Measurements from ENCODE around the gene EMID1.
"Not testable (repeated sequence)": the region's sequence is repeated elsewhere in the genome, so short reads cannot be mapped to it uniquely, and the experiment has no call there.

The EMID1 gene

DNA sequence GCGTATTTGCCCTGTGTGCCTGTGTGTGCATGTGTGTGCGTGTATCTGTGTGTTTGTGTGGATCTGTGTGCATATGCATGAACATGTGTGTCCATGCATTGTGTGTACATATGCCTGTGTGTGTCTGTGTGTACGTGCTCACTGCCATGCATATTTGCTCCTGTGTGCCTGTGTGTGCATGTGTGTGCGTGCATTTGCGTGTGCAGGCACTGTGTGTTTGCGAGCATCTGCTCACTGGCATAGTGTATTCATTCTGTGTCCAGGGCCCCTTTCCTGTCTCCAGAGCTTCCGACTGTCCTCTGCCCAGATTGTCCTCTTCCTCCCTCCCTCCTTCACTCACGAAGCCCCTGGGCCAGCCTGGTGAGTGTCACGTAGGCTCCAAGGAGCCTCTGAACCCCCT lies 5.8 kb downstream of the EMID1 start:
- no peak for DNase-seq

DNA sequence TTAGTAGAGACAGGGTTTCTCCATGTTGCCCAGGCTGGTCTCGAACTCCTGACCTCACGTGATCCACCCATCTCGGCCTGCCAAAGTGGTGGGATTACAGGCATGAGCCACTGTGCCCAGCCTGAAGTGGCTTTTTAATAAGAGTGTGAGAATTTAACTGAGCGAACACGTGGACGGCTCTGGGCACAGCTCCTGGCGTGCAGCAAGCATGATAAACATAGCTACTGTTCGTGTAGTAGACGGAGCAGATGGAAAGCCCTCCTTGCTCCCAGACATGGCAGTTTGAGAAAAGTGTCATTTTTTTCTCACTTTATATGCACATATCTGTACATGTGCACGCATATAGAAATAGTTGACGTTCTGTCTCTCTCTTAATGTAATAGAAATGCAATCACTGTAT lies 7.0 kb downstream of the EMID1 start:
- DNase-seq, result no peak

DNA sequence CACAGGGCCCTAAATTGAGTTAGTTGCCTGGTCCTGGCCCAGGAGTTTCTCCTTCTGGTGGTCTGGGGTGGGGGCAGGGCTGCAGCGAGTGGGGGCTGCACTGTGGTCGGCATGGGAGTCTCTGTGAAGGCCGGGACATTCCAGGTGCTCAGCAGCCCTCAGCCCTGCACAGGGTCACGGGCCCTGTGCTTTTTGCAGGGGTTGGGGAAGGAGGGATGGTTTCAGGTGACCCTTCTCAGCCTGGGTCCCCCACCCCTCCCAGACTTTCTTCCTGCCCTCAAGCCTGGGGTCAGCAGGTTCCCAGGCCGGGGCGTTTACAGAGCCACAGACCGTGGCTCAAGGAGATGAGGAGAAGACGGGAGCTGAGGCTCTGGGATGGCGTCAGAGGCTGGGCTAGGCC lies 7.8 kb downstream of the EMID1 start:
- no peak for DNase-seq

DNA sequence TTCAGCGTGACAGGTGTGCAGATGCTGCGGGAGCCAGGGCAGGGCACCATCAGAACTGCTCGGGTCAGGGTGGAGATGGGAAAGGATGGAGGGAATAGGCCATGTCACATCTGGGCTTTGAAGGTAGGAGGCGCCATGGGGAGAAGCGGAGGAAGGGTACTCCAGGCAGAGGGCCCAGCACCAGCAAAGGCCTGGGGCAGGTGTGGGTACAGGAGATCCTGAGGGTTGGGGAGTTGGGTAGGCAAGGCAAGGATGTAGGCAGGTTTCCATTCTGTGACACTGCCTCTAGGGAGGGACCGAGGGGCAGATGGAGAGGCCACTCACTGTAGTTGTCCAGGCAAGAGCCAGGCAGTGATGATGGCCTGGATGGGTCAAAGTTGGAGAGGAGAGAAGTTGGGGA lies 8.5 kb downstream of the EMID1 start:
- no peak for DNase-seq

DNA sequence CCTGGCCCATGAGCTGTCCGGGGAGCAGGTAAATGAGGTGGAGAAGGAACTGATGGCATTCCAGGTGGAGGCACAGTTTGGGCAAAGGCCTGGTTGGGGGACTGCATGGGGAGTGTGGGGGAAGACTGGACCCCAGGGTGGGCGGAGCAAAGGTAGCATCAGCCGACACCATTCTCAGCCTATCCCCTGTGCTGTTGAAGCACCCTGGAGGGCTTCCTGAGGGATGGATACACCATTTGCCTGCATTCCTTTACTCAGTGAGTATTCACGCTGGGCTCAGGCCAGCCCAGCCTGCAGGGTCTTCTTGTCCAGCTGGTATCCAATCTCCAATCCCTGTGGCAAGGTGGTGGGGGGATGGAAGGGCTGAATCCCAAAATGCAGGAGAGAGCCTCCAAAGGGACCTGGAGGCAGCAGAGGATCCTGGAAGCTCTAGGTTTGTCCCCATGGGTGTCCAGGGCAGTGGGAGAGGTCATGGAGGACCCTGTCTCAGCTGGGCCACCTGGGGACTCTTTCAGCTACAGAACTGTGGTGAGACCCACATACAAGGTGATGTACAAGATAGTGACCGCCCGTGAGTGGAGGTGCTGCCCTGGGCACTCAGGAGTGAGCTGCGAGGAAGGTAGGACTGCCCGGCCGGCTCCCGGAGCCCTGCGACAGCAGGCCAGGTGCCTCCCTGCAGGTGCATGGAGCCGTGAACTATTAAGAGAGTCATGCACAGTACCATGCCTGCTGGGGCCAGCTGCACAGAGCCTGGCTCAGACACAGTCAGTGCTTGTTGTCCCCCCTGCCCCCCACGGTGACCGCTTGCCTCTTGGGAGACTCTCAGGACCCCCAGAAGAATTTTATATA lies 9.5 kb downstream of the EMID1 start:
- DNase-seq, result no peak

DNA sequence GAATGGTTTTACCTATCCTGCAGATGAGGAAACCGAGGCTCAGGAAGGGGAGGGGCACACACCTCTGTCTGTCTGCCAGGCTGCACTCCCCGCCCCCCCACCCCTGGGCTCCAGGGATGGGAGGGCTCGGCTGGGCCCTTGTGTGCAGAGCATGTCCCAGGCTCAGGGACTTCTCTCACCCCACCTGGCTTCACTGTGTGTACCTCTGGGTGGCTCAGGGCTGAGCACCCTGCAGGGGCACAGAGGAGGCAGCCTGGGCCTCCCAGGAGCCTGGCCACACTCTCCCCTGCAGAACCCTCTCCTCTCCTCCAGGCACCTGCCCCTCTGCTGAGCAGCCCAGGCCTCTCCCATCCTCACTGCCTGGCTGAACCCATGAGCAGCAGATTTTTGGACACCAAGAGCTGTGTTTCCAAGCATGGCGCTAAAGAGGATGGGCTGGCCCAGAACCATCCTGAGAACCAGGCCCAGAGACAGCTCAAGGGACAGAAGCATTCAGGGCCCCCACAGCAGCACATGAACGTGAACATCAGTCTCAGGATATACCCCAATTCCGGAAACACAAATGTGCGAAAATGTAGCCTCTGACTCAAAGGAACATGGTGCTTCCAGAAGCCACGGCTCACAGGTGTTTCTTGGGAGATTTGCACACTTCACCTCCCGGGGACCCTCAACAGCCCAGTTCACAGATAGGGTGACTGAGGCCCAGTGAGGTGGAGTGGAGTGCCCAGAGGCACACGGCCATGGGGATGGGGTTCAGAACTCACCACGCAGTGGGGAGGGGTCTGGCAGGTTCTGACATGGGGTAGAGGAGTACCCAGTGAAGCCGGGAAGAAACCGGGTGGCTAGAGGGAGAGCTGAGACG lies 10.5 kb downstream of the EMID1 start:
- no peak for DNase-seq

DNA sequence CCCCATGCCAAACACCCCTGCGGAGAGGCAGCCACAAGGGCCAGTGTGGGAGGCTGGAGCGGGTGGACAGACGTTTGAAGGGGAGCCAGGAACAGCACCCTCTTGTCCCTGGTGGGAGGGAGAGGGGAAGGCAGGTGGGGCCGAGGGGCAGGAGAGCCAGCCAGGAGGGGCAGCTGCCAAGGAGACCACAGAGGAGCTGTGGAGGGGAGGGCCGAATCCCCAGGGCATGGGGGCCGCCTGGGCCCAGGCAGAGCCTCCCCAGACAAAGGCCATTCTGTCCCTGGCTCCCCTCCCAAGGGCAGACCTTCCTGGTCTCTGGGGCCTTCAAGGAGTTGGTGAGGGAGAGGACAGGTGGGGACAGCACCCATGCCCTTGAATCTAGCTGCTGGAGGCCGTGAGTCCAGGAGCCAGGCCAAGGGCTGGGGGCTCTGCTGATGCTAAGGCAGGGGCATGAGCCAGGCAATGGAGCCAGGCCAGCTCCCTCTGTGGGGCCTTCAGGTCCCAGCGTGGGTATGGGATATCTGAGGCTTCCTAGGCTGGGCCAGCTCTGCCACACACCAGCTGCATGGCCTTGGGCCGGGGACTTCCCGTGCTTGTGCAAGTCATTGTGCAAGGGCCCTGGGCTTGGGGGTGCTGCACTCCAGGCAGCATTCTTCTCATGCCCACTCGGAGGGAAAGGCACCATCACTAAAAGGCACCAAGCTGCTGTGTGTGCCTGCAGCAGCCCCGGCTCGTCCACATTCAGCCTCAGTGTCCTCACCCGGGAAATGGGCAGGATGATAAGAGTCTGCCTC lies 11.4 kb downstream of the EMID1 start:
- DNase-seq, result no peak

DNA sequence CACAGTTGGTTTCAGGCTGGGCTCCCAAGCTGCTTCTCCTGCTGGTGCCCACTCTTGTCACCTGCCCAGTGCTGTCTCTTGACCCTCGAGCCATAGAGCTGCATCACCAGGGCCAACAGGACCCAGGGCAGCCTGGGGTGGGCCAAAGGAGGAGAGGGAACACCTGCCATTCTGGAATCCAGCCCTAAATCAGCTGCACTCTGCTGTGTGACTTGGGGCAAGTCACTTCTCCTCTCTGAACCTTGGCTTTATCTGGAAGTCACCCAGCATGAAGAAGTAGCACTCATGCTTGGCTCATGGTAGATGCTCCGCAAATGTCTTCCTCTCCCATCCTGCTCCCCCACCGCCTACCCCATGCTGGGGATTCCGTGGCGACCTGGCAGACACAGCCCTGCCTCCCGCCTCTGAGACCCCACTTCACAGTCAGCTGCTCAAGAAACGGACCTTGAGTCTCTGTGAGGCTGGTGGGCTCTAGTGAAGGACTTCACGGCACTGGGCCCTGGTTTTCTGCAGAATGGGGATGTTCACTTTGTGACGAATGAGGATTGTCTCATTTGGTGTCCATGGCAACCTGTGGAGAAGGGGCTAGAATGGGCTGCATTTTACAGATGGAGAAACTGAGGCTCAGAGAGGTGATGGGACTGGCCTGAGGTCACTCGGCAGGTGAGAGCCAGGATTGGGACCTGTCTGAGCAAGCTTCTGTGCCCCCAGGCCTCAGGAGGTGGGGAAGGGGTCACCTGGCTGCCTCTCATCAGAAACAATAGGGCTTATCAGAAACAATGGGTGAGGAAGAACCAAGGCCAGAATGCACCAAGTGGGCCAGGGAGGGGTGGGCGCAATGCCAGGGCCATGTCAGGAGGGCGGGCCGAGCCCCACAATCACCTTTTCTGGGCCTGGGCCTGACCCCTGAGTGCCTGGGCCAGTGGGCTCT lies 12.4 kb downstream of the EMID1 start:
- DNase-seq, result no peak

DNA sequence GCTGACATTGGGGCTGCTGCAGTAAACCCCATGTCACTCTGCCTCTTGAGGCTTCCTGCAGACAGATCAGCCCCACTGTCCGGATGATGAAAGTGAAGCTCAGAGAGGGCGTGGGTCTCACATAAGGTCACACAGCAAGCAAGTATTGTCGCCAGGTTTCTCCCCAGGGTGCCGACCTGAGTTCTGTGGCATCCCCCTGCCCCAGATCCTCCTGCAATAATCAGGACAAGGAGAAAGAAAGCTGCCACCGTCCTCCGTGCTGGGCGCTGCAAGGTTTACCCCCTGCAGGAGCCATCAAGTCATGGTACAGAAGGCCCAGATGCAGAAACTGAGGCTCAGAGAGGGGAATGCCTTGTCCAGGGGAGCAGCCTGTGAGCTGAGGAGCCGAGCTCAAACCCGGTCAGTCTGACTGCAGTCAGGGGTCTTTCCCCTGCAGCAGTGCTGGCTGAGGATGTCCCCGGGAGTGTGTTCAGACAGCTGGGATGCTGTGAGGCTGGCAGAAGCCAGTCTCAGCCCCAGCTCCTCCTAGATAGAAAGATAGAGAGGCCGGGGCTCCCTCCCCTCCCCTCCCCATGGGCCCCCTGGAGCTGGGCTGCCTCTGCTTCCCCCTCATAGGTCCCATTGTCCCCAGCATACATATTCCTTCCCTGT lies 13.2 kb downstream of the EMID1 start:
- no peak for DNase-seq

DNA sequence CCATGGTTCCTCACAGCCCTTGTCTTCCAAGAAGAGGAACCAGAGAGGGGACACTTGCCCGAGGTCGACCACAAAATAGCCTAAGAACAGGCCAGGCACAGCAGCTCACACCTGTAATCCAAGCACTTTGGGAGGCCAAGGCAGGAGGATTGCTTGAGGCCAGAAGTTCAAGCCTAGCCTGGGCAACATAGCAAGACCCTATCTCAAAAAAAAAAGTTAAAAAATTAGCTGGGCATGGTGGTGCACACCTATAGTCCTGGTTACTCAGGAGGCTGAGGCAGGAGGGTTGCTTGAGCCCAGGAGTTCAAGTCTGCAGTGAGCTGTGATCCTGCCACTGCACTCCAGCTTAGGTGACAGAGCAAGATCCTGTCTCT lies 13.7 kb downstream of the EMID1 start:
- DNase-seq, result not testable (repeated sequence)

DNA sequence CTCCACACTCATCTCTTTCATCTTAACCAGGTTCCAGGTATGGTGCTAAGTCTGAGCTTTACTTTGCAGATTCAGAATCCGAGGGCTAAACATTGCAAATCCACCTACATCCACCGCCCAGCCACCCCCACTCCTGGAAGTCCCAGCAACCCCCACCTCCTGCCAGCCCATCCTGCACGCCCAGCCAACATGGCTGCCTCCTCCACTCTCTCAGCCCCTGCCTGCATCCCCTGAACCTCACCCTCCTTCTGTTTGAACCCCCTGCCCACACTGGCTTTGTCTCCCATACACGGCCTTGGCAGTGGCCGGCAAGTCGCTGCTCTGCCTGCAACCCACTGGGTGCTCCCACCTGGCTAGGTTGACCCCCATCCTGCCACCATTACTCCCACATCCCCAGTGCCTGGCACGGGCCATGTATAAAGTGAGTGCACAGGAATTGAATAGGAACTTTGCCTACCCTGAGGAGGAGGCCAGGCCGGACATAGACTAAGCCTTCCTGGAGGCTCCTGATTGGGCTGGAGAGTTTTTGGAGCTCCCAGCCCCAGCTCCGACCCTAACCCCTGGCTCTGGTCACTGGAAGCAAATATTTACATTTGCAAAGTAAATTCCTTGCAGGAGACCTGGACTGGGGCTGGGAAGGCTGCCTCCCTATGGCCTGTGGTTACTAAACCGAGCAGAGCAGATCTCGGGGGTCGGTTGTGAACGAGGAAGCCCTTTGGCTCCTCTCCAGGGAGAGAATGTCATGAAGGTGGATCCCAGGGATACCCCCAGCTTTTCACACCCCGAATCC lies 14.4 kb downstream of the EMID1 start:
- DNase-seq, result no peak

DNA sequence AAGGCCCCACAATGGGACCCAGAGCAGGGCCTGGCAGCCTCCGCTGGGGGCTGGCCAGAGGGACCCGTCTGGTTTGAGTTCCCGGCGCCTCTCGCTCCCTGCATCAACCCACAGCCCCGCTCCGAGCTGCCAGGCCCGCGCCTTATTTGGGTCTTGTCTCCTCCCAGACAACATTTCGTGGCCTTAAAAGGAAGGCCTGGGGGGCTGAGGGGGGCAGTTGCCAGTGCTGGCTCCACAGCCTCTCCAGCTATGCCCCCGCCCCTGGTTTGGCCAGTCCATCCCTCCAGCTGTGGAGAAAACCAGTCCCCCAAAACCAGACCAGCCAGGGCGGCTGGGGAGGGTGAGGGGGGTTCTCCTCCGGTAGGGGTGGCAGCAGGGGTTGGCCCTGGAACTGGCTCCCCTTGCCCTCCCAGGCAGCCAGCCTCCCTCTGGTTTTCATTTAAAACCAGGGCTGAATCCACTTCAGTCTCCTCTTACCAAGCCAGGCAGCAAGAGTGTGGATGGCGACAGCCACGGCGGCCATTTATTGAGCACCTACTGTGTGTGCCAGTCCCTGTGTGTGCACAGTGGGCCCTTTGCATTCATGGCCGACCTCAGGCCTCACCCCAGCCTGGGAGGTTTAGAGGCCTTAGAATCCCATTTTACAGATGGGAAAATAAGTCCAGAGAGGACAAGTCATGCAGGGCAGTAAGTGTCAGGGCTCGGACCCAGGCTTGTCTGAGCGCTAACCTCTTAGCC lies 18.6 kb downstream of the EMID1 start:
- no peak for DNase-seq

DNA sequence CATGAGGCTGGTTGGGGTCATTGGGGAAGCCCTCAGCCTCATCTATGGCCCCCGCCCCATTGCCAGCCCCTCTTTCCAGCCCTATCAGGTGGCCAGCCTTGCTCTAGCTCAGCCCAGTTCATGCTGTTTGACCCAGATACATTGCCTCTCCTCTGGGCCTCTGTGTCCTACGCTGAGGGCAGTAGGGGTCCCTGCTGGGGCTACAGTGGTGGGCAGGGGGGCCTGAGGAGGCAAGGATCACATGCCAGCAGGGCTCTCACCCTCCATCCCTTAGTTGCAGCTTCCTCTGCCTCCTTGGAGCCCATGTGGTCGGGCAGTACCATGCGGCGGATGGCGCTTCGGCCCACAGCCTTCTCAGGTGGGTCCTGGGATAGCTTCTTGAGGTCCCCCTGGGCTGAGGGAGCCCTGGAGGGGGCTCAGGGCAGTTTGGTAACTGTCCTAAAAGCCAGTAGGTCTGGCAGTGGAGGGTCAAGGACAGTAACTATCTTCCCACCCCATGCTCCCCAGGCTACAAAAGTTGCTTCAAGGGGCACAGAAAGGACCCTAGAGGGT lies 19.2 kb downstream of the EMID1 start:
- DNase-seq, result no peak

DNA sequence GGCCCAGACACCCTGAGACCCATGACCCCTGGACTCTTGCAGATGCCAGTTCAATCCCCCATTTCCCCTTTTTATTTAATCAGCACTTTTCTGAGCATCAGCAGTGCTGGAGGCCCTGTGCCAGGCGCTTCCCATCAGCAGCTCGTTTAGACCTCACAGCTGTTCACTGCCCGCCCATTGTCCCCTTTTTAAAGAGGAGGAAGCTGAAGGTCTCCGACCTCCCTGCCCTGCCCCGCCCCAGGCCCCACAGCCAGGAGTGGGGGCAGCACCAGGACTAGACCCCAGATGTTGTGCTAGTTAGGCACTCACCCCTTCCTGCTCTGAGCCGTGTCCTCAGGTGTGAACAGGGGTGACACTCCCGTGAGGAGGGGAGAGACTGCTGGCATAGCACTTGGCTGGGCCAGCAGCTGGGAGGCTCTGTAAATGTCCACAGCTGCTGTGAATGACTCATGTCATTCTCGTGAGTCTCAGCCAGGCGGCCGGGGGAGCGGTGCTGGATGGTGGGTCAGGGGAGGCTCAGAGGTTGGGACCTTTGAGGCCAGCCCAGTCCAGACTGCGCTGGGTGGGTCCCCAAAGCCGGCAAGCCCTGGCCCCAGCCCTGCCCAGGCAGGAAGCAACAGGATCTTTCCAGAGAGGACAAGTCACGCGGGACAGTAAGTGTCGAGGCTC lies 19.9 kb downstream of the EMID1 start:
- DNase-seq, result no peak

DNA sequence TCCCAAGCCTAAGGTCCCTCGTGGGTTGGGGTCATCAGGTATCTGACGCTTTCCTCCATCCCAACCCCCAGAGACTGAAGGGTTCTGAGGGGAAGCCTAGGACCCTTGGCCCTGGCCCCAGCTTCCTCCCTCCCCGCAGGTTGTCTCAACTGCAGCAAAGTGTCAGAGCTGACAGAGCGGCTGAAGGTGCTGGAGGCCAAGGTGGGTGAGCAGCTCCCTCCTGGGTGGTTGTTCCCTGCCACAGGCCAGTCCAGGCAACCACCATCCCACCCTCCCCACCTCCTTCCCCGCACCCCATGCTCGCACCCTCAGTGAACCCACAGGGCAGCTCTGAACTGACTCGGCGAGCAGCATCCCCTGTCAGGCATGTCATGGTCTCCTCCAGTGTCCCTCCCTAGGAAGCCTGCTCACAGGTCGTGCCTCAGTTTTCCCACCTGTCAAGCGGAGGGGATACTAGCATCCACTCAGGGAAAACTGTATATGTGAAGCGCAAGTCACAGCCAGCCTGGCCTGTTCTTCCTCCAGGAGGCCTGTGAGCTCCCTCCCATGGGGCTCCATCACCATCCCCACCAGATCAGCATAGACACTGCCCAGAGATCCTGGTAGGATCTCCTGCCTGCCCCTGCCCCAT lies 20.8 kb downstream of the EMID1 start:
- DNase-seq, result no peak

DNA sequence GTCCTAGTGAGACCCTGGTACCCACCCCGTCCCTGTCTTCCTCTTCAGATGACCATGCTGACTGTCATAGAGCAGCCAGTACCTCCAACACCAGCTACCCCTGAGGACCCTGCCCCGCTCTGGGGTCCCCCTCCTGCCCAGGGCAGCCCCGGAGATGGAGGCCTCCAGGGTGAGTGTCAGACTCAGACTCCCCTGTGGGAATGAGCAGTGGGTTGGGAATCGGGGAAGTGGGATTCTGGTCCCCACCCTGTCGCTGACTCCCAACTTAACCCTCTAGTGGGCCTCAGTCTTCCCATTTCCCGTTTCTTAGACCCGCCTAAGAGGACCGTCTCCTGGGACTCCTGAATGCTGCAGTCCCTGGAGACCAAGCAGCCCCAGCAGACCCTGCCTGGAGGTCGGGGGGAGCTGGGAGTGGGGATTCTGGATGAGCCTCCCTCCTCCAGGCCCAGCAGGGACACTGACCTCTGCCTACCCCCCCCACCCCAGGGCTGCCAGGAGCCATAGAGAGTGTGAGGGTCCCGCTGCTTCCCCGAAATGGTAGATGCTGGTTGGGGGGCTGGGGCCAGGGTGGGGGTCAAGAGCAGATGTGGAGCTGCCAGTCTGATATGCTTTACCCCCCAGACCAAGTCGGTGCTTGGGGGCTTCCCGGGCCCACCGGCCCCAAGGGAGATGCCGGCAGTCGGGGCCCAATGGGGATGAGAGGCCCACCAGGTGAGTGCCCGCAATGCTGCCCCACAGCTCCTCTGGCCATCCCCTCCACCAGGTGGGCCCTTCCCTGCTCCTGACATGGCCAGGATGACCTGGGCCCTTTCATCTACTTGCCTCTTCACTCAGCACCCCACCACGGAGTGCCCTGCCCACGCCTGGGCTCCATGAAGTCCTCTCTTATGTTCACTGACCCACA lies 25.5 kb downstream of the EMID1 start:
- DNase-seq, result no peak
